Measurements from ENCODE around the gene KRT13.
A peak's percentile ranks its signal among the peaks of the same experiment; 100 is the strongest.

Gene KRT13

DNA sequence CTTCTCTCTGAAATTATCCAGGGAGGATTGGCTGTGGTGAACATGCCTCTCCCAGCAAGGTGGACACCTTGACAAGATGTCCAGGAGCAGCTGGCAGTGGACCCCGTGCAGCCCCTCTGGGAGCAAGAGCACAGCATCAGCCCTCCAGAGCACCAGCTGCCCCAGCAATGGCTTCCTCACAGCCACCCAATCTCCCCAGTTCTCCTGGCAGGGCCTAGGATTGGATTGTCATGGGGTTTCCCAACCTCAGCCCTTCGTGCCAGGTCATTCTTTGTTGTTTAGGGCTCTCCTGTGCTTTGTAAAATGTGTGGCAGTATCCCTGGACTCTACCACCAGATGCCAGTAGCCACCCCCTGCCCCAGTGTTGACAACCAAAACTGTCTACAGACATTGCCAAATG, 13.9 kb downstream of the KRT13 start:
- no peak for DNase-seq

DNA sequence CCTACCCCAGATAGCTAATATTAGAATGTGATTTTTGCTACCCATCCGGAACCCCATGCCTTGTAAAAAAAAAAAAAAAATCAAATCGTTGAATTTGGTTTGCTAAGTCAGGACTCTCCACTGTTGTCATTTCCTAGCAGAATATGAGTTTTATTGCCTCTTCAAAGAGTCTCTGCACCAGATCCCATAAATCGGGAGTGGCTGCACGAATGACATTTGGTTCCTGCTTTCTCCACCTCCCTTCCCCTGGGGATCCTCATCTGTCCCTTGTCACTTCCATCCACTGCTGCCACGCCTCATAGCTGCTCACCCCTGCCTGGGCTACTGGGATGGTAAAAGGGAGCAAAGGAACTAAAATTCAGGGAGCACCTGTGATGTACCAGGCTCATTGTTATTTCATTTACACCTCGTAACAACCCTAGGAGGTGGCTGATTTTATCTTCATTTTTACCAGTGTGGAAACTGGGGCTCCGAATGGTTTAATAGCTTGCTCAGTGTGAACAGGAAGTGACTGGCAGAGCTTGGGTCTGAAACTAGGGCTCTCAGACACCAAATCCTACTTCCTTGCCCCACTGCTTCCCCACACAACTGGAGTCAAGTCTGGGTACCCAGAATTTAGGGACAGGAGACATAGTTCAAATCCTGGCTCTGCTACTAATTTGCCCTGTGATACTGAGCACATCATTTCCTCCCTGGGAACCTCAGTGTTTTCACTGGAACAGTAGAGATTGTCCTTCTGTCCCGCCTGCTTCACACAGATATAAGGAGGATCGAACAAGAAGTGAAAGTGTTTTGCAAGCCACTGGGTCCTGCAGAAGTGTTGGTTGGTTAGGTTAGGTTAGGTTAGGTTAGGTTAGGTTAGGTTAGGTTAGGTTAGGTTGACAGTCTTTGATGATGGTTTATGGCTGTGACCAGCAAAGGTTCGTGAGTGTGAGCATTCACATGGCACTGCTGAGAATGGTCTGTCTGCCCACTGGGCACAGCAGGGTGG, 15.1 kb downstream of the KRT13 start:
- no peak for DNase-seq

DNA sequence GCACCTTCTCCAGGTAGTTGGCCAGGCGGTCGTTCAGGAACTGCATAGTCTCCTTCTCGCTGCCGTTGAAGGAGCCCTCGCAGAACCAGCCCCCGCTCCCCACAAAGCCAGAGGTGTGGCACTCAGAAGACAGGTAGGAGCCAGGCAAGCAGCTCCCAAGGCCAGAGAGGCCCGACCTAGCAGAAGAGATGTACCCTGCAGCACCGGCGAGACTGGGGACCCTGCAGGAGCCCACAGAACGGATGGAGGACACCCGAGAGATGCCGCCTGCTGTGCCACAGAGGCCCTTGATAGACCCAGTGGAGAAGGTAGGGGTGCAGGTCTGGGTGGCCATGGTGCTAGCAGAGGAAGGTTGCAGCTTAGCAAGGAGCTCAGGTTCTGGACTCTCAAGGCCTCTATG, 15.9 kb downstream of the KRT13 start, which contains the start of gene KRT36:
KRT36 (minus strand) TSS at position 380 of the 400 bp plus-strand sequence; CDS start at position 334, 46 bp downstream.
- DNase-seq: no peak

DNA sequence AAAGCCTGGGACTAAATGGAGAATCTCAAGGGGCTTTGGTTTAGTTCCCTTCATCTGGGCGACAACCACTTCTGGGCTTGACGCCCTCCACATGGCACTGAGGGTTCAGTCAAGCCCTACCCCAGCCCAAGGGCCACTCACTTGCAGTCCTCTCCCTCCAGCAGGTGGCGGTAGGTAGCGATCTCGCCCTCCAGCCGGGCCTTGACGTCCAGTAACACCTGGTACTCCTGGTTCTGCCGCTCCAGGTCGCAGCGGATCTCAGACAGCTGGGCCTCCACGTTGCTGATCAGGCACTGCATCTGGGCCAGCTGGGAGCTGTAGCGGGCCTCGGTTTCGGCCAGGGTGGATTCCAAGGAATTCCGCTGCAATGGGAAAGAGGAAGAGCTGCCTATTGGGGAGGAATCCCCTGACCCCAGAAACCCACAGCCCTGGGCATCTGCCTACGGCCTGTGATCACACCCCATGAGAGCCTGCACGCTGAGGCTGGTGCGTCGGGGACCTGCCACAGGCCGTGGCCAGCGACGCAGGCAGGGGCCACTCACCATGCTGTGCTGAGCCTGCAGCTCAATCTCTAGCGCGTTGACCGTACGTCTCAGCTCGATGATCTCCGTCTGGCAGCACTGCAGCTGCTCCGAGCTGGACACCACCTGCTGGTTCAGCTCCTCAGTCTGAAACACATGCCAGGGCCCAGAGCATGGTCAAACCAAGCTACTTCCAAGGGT, 18.4 kb downstream of the KRT13 start:
- peak; percentile 9 for DNase-seq

DNA sequence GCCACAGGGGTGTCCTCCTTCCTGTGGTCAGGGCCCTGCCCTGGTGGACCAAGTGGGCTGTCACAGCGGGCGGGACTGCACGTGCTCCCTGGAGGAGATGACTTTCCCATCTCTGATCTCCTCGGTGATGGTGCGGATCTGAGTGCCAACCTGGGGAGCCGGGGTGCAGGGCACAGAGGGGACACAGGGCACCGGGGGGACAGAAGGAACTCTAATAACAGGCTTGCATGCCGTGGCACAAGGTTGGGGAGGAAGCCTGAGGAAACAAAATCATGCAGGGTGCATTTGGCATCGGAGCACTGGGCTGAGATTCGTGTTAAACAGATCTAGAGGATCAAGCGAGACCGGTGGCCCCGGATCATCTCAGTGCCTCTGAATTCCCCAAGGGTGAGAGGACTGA, 19.1 kb downstream of the KRT13 start:
- DNase-seq: no peak

DNA sequence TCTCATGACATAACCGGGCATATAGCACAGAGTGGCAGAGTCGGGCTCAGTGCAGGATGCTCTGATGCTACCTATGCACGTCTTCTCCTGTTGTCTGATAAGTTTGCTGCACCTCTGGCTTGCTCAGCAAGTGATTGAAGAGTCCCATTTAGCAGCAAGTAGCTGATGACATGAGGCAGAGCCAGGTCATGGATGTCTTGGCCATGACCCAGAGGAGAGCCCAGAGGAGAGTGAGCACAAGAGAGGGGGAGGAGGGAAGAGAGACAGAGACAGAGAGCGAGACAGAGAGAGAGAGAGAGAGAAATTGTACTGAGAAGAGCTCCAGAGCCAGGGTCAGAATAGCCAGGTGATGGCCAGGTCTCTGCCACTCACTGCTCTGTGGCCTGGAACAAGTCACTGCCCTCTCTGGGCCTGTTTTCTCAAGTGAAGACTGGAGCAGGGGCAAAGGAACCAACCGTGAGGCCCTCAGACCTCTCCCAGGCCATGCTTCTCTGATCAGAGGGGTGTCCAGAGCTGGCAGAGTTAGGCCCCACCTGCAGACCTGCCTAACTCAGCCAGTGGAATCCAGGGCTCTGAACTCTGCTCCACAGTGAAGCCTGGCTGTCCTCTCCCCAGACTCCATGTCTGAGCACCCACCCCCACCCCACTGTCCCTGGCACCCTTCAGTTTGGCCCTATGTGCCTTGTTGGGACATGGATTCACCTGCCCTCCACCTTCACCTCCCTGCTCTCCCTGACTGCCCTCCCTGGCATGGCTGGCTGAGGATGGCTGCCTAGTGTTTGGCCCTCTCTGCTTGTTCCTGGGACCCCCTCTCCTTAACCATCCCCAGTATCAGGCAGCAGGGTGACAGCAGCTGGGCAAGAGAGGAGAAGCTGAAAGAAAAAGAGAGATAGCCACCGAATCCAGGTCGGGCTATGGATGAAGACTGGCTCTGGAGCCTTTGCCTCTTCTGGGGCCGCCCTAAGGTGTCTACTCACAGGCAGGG, 20.2 kb downstream of the KRT13 start:
- DNase-seq: no peak

DNA sequence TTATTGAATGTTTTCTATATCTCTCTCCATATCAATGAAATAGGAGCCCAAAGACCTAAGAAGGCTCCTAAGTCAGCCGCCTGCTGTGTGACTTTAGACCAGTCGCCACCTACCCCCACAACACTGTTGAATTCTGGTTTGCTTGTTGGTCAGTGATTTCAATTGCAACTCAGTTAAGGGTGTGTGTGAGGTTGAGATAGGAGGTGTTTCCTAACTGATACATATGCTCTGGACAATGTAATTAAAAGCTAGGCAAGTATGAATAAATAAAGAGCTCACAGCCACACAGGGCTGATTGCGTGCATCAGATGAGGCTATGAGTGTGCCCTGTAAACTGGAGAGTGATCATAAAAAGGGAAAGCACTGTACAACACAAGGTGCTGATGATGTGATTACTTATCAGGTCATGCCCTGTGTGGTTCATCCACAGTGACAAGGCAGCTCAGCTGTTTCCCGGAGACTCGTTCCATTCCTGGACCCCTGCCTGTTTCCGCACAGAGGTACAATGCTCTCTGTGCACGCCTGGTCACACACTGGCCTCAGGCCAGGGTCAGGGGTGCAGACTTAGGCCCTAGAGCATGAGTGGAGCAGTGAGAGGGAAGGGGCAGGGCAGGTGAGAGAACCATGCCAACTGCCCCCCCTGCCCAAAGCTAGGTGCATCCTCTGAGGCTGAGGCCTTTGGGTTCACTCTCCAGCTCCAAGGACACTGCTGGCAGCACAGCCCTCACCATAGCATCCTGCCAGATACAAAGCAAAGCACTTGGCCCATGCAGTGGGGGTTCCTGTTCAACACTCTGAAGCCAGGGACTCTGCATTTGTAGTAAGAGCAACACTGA, 21.2 kb downstream of the KRT13 start:
- DNase-seq: no peak

DNA sequence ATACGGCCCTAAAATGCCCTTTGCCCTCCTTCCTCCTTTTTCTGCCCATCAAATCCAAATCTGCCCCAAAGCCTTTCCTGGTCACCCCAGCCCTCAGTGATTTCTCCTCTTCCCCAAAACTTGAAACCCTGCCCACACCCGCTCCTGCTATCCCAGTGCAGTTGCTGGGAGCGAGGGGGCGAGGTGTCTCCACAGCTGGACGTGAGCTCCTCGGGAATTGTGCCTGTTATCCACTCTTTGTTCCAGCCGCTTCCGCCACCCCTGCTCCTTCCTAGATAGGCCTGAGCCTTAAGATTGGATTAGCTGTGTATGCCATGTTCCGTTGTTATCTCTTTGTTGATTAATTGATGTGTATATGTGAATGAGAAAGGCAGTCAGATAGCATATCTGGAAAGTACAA, 21.9 kb downstream of the KRT13 start:
- no peak for DNase-seq

DNA sequence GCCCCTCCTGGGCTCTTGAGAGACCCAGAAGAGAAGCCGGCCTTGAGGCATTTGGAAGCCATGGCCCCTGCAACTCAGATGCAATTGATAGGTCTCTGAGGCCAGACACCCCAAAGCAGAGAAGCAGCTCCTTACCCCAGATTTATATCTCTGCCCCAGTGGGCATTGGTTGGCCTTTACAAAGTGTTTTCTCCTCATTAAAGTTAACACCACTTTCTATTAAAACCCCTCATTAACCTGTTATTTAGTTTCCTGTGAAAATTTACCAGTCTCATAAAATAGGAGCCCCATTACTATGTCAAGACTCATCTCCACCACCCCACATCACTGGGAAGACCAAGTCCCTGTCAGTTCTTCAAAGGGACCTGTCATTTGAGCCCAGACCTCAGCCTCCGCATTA, 24.4 kb downstream of the KRT13 start, which contains the start of gene KRT35:
KRT35 (minus strand) TSS at position 116 of the 400 bp plus-strand sequence; CDS start at position 62, 54 bp downstream.
- no peak for DNase-seq

DNA sequence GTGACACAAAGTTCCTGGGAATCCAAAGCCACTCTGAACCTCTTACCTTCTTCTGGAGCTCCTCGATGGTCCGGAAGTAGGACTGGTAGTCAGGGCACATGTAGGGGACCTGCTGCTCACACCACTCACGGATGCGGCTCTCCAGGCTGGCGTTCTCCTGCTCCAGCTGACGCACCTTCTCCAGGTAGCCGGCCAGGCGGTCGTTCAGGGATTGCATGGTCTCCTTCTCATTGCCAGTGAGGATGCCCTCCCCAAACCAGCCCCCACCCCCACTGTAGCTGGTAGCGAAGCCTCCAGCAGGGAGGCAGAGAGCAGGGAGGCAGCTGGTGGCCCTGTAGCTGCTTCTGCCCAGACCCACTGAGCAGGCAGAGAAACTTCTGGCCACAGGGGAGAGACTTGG, 24.8 kb downstream of the KRT13 start:
- DNase-seq: no peak

DNA sequence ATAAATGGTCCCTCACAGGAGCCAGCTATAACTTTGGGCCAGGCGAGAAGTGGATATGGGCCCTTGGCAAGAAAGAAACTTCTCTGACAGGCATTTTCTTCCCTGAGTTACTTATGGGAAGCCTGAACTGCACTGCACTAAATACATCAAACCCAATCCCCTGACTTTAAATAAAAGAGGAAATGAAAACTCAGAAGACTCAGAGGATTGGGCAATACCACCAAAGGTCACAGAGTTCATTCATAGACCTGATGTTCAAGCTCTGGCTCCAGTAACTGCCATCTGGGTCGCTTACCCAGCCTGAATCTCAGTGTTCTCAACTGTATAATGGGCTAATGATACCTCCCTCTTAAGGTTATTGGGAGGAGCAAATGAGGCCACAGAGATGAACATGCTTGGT, 25.3 kb downstream of the KRT13 start:
- no peak for DNase-seq

DNA sequence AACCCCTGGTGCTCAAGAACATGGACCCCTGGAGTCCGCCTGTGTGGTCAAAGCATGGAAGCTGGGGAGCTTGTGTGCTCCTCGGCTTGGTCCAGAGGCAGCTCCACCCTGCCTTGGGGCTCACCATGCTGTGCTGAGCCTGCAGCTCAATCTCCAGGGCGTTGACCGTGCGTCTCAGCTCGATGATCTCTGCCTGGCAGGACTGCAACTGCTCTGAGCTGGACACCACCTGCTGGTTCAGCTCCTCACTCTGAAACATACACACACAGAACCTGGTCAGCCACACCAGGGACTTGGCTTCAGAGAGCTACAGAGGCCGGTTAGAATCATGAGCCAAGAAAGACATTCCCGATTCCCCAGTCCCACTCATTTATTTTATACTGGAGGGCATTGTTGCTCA, 27.2 kb downstream of the KRT13 start:
- DNase-seq: no peak

DNA sequence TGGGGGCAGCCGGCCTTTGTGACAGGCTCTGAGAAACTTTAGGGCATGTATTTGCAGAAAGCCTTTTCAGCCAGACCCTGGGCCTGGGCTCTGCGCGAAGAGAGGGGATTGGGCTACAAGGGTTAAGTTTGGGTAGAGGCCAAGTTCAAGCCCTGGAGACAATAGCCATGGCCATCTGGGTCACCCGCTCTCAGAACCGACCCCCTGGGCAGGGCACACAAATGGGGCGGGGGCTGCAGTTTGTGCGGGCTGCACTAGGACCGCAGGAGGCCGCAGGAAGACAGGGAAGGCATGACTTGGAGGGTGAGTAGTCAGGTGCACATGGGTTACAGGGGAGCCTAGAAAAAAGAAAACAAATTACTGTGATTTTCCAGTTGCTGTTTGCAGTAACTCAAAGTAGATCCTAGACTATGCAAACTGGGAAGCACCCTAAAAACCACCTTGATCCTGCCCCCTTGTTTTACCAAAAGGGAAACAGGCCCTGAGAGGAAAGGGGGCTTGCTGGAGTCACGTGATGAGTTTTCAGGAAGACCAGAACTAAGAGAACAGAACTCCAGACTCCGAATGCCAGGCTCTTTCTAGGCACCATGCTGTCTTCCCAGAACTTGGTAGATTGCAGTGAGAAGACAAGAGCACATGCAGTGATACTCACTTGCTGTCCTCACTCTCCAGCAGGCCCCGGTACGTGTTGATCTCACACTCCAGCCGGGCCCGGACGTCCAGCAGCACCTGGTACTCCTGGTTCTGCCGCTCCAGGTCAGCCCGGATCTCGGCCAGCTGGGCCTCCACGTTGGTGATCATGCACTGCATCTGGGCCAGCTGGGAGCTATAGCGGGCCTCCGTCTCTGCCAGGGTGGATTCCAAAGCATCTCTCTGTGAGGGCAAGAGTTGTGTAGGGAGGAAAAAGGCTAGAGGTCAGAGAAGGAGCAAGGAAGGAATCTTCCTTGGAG, 28.3 kb downstream of the KRT13 start:
- no peak for DNase-seq

DNA sequence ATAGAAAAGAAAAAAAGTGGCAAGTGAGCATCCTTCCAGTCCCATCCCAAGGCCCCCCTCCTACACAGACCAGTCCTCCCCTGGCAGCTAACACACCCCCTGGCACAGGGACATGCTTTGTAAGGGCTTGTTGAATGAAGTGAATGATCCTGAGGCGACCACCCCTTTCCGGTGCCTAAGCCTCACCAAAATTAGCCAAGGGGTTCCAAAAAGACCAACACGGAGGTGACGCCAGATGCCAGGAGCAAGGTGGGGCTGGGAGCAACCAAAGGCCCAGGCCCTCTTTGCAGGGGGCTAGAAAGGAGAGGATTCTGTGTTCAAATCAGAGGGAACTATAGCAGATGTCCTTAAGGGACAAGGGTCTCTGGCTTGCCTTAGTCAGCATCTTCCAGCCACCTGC, 30.0 kb downstream of the KRT13 start:
- DNase-seq: no peak

DNA sequence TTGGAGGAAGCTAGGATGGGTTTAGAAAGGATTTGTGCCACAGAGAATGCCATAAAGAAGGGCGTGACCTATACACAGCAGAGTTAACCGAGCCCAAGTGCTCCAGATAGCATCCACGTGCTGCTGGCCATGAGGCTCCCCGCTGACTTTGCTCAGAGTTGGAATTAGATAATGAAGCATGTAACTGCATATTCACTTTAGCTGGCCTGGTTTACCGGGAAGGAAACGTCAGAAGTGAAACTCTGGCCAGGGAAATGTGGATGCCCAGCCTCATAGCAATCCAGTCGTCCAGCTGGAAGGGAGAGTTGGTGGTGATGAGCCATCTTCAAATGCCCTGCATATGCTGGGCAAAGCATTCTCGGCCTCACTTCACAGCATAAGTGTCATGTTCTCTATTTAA, 30.5 kb downstream of the KRT13 start:
- no peak for DNase-seq

DNA sequence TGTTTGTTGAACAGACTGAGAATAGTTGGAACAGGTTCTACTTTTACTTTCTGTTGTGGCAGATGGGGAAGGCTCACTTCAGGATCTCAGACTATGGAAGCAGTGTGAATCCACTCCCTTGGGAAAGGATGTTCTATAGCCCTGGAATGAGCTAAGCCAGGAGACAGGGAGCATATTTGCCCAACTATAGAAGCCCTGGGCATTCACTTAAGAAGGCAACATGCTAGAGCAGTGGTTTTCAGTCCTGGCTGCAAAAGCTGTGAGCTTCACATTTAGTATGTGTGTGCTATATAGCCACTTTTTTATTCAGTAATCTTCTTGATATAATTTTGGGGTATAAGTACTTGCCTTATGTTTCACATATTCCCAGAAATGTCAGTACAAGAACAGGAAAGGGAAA, 37.1 kb downstream of the KRT13 start:
- no peak for DNase-seq

DNA sequence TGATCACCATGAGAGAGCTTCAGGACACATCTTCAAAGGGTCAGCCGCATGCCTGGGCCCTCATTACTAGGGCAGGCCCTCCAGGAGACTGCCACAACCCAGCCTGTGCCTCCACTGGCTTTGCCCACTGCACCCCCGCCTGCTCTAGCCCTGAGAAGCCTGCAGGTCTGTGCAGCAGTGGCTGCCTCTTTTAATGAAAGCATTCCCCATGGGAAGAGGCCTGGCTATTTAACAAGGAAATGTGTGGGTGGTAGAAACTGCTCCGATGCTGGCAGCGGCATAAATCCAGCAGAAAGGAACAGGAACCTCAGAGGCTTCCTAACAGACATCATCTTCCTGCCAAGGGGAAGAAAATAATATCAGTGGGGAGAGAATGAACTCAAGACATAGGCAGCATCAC, 37.9 kb downstream of the KRT13 start:
- DNase-seq: no peak

DNA sequence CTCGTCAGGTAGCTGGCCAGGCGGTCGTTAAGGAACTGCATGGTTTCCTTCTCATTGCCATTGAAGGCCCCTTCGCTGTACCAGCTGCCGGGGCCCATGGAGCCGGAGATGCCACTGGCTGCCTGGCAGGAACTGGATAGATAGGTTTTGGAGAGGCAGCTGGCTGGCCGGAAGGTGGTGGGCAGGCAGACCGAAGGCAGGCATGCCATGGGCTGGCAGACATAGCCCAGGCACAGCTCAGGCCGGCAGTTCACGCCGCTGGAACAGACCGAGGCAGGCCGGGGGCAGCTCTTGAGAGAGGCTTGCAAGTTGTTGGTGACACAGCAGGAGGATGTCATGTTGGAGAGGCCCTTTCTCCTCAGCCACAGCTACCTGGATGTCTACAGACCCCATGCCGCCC, 38.4 kb downstream of the KRT13 start, which contains the start of gene KRT32:
KRT32 (minus strand) TSS at position 399 of the 400 bp plus-strand sequence; CDS start at position 338, 61 bp downstream.
- no peak for DNase-seq

DNA sequence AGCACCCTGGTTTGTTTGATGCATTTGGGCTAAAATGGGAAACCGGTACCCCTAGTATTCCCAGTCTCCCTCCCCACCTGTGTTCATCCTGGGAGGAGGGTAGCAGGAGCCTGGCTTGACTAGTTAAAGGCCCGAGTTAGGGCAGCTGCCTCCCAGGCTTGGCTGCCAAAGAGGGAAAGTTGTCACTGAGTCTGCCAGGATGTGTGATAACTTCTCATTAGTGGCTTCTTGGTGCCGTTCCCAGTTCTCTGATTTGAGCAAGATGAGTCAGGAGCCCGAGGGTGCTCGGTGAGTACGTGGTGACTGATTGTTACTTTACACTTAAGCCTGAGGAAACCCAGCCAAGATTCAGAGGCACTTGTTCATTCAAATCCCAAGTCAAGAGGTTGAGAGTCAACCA, 40.7 kb downstream of the KRT13 start:
- DNase-seq: no peak

DNA sequence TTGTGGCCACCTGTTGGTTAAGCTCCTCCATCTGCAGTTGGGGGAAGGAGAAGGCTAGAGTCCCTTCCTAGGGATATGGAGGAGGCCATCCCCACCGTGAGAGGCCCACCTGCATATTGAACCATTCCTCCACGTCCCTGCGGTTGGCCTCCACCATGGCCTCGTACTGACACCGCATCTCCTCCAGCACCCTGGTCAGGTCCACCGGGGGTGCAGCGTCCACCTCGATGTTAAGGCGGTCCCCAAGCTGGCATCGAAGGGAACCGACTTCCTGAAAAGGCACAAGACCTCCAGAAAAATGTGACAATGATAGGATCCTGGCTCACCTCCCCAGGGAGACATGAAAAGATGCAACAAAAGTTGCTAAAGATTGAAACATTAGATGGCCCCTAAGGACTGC, 41.2 kb downstream of the KRT13 start:
- DNase-seq: no peak

All from CD4-positive, alpha-beta T cell treated with Interleukin-12 subunit alpha and Interleukin-12 subunit beta, for 1 hour (primary cell).